HG03469 (cell line): ENCODE measurements around the gene ATP8B4.

Source experiments
- ATAC-seq: cut with Tn5 transposase; IDR thresholded peaks from one replicate; pipeline ENCODE4 v1.9.1; 2021; ENCODE audit warnings: mild to moderate bottlenecking, moderate library complexity, moderate number of reproducible peaks; ENCODE audit not compliant: unreplicated experiment

Gene ATP8B4

DNA sequence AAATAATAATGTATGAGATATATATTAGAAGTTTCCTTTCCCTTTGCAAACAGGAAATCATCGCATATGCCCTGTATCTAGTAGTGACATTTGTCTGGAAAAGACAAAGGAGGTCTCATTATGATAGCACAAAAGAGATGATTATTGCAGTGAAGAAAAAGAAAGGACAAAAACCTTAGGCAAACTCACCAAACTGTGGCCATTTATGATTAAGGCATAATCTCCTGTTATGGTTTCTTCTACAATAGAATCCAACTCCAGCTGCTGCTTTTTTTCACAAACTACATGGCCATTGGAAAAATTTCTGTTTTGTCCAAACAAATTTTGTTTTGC lies 218.2 kb downstream of the ATP8B4 start:
- ATAC-seq: no peak

DNA sequence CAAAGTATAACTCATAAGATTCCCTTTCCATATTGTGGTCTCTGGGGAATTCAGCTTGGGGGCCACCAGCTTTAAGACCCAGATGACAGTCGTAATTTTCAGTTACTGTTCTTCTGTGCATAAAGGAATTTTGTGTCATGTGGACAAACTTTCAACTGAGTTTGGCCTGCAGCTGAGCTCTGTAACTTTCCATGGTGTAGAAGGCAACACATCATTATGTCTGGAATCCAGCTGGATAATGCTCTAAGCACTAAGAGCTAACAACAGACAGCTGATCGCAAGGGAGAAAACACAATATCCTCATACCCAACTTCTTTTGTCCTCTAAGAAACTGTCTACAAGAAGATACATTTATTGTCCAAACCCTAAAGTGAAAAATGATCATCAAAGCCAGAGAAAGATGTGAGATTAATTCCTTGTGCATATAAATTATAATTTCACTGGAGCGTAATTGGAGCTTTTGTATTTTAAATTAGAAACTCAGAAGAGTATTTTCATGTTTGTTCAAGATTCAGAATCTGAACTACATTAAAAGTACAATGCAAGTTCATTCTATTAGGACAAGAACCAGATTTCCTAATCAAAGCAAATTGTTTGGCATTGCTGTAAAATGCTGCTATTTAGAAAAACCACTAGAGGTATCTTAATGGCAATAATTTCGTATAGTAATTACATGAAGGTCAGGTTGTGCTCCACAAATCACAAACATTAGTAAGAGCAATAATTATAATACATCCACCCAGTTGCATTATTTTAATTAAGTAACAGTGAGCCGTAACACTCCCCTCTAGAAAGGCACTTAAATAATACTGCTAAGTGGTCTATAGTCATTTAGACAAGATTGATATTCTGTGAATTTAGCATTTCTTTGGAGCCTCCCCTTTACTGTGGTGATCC lies 218.8 kb downstream of the ATP8B4 start:
- ATAC-seq: no peak

DNA sequence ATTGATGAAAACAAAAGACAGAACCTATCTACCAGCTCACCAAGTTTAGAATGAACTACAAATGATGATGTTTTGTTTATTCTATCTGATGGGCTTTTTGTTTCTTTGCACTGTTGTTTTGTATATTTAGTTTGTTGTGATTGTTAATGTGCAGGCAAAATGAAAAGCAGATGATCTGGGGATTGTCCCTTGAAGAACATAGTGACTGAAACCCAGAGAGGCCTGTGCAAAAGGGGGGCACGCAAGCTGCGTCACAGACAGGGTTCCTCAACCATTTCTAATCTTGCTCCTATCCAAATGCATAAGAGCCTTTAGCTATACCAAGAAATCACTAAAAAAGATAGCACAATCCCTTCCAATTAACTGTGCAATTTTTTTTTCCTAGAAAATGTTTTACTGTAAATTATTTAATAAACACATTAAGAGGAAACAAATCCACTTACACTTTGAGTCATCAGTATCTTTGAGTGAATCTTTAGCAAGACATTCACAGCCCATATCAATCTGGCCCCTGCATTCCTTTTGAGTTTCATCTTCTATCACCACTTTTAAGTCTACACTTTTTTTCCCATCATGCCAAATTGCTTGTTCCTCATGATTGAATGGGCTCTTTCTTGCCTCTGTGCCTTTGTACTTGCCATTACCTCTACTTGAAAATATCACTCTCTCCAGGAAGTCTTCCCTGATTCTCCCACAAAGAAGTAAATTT lies 220.3 kb downstream of the ATP8B4 start:
- no peak for ATAC-seq

DNA sequence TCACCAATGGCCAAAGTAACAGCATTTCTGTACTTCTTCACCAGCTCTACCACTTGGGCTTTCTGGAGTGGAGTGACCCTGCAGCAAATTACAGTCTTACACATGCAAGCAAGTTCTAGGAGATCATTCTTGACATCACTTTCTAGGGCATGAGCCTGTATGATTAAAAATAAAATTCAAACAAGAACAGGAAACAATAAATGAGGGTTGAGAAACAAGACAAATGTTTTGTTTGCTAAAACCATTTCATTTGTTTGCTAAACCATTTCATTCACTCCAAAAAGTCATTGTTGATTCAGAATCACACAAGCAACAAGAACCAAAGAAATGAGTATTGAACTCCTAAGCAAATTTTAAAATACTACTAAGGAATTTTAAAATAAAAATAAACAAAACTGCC lies 220.9 kb downstream of the ATP8B4 start:
- no peak for ATAC-seq

DNA sequence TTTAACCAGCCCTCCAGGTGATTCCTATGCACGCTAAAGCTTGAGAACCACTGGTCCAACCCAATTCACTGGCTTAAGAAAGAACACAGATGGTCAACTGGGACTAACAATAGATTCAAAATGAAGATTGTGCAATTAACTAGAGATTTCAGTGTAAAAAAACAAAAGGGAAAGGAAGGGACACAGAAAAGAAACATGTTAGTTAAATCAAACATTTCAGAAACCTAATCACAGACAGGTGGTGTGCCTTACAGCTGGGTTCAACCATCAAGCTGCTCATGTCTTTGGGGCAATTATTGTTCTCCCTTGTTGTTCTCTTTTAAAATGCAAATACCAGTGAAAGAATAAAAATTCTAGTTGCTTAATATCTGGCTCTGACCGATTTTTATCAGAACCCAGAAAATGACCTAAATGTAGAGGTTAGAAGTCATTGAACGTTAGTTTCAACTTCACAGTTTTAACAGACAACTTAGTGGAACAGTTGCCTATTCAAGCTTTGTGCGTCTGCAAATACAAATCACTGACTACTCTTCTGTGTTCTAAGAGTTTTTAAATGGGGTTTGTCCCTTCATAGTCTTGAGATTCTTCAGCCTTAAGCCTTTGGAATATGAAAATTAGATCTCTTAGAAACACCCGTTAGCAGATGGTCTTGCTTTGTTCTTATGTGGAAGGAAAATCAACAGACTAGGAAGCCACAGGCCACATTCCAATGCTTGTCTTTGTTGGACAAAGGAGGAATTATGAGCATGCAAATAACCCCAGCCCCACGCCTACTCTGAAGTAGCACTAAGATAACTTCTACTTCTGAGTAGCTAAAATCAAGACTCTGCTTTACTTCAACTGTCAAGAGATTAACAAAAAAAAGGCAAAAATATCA lies 223.4 kb downstream of the ATP8B4 start:
- ATAC-seq: no peak

DNA sequence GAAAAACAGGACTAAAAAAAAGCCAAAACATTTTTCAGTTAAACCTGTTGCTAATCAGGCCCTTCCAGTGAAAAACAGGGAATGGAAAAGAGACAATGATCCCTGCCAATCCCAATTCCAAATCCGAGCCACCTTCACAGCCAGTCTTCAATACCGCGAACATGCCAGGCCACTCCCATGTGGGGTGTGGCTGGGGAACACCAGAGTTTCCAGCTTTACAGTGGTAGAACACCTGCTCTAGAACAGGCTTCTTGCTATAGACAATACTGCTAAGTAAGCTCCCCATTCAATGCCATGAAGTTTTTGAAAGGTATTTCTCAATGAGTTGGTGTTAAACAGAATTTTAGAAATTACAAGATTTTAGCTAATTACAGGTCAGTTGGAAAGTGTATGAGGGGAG lies 228.3 kb downstream of the ATP8B4 start:
- ATAC-seq: no peak

DNA sequence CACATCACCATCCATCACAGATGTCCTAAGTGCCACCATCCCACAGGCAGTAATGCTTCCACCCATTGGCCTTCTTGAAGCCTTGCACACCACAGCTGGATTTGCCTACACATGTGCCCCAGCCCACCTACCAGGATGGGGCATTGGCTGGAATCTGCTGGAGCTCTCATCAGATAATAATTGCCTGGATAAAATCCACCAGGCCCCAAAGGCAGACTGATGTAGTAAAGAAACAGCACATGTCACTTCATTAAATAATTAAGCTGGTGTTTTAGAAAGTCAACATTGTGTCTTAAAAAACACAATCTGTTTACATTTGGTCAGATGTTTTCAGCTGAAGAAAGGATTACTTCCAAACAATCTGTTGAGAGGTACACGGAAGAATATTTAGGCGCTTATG lies 229.5 kb downstream of the ATP8B4 start:
- ATAC-seq: no peak

DNA sequence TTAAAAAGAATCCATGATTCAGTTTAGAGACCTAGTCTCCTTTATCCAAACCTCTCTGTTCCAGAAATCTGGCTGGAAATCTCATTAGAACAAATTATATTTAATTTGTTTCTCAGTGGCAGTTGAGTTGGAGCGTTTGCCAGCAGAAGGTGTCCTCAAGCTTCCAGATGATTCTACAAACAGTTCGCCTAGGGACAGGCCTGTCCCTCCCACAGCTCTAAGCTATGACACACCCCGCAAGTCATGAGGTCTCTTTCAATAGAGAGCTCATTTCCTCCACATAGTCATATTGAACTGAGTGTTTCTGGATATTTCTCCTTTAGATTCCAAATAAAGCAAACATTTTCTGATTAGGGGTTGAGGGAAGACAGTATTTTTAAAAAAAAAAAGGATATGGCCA lies 230.3 kb downstream of the ATP8B4 start:
- no peak for ATAC-seq

DNA sequence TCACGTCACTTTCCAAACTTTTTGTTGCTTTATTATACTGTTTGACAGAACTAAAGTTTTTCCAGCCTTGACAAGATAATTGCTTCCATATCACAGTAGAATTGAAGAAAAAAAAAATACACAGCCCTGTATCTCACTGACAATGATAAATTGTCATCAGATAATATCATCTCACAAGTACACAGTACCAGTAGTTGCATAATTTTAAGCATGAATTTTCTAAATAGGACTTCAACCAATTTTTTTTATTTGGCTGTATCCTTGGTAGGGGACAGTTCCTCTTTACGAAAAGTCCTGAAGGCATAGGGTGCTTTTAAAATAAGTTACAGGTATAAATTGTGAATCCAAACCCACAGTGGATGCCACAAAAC lies 230.7 kb downstream of the ATP8B4 start:
- ATAC-seq: no peak

DNA sequence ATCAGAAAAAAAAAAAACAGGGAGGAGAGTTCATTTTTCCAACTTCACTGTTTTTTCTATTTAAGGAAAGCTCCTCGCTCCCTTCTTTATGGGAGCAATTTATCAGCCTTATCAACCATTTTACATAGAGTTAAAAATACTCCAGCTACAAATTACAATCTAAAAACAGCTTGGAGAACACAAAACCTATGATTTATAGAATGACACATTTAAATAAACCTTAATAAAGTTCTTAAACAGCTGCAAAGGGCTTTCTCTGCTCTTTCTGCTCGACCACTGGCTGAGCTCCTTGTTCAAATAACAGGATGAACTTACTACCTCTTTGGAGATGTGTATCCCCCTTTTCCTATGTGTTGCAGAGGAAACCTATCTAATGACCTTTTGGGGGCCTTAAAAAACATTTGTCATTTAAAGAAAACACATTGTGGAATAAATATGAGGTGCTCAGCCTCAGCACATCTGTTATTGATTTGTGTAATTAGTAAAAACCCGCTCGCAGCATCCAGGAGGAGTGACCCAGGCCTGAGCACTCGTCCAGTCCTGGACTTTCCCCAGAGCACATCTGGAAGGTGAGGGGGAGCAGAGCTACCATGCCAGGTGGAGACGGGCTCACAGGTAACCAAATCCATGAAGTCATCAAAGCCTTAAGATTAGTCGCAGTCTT lies 231.2 kb downstream of the ATP8B4 start:
- ATAC-seq: no peak

DNA sequence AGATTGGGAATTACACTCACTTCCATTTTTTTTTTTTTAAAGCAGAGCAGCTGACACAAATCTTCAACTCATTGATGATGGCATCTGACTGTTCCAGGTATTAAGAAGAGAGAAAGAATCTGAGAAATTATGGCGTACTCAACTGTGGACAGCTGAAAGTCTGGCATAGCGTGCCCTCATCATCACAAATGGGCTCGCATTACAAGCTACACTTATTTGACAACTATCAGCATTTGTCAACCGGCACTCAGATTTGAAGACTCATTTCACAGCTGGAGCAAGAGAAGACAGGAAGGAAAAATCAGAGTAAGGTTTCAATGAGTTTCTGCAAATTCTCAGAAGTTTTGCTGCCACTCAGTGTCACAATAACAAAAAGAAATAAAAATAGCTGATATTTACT lies 235.9 kb downstream of the ATP8B4 start:
- no peak for ATAC-seq

DNA sequence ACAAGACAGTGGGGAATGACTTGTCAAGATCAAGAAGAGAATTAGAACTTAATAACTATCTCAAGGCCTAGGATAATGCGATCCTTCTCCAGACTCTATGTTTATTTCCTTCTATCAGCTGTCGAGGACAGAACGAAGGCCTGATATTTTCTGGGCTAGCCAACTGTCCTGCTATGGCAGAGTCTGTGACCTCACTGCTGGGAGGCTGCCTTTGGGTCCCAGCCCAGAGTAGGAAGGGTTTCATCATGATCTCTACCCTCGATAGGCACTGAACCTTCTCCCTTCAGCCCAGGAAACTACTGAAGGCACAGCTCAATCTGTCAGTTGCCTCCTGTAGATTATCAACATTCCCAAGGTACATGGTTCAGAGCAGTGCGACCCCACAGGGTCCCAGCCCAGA lies 237.2 kb downstream of the ATP8B4 start:
- ATAC-seq: no peak

DNA sequence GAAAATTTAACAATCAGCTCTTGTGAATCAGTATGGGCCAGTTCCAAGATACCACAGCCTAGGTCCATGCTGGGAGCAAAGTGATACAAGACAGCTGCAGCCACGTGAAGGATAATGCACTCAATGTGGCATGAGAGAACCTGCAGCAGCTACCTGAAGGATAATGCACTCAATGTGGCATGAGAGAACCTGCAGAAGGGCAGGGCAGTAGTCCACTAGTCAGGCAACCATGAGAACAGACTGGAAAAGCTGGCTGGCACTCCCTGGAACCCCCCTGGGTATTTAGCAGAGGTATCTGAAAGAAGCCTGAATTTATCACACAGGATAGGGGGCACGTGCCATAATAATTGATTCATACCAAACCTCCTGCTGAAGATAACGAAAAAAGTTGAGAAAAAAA lies 237.6 kb downstream of the ATP8B4 start:
- no peak for ATAC-seq

DNA sequence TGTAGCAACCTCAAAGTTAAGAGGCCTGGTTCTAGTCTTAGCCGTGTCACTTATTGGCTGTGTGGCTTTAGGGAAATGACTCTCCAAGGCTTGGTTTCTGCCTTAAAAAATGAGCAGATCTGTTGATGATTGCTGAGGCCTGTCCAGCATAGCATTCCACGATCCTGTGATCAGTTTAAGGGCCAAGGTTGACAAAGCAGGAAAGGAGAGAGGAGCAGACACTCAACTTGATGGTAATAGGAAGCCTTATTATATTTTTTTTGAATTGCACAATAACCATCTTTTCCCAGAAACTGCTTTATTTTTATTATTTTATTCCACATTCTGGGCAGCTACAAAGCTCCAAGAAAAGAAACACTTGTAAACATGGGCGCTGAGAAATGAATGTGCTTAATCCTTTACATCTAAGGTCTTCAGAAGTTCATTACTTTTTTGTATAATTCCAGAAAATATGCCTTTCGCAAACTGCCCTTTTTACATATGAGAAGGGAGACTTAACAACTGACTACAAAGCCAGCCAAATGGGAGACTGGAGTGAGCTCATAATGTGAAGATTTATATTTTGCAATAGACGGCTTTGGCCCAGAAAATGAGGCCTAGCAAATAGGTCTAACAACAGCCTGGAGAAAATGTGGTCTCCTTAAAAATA lies 241.0 kb downstream of the ATP8B4 start:
- no peak for ATAC-seq

DNA sequence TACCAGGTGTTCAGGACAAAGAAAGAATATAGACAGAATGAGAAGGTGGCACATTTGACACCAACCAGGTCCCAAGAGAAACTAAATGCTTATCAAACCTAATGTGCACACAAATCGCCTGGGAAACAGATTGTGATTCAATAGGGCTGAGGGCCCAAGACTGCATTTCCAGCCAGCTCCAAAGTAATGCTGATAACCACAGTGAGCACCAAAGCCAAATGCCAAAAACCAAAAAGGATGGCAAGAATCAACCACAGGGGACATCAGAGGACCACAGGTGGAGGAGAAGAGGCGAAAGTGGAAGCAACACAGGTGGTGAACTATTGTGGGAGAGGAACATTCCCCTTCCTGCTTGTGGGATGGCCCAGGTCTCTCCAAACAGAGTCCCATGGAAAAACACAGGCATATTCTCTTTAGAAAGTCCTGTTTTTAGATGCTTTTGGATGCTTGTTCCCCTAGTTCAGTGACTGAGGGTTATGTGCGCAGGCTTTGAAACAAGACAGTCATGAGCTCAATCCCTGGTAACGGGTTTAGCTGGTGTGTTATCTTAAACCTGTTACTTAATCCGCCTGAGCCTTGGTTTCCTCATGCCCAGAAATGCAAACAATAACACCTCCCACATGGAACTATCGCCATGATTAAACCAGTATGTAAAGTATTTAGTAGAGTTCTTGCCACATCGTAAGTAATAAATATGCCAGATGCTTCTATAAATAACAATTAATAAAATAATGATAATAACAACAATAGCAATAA lies 241.7 kb downstream of the ATP8B4 start:
- ATAC-seq: no peak

DNA sequence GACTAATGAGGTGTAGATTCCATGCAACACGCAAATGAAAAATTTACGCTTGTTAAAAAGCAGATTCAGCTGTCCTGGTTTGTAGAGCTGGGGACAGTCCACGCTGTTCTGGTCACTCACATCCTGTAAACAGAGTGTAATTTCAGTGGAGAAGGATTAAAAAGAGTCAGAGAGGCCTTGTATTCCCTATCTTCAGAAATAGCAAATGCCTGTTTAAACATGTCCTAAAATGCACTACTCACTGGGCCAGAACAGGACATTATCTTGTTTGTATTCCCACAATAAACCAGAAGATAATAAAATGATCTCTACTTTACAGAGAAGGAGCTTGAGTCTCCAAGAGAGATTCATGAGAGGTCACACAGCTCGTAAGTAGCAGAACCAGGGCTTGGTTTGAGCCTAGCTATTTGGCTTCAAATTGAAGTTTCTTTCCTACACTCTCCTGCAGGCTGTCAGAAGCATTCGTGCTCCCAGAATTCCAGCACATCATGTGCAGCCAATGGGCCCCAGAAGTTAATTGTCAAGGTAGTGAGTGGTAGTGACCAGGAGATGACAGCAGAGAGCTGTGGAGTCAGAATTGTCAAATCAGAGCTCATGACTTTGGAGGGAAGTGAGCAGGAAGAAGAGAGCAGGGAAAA lies 242.5 kb downstream of the ATP8B4 start:
- no peak for ATAC-seq

DNA sequence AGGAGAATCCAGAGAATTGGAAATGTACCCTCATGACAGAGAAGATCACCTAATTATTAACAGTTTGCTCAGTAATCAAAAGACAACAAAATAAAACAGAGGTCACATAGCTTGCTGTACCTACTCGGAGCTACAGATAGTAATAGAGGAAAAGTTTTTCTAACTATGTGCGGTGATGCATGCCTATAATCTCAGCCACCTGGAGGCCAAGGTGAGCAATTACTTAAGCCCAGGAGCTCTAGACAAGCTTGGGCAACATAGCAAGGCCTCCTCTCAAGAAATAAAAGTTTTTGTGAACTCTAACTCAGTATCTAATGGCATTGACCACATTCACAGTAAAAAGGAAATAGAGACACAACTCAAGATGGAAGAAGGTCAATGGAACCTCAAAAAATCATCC lies 243.6 kb downstream of the ATP8B4 start:
- ATAC-seq: peak; percentile 62

DNA sequence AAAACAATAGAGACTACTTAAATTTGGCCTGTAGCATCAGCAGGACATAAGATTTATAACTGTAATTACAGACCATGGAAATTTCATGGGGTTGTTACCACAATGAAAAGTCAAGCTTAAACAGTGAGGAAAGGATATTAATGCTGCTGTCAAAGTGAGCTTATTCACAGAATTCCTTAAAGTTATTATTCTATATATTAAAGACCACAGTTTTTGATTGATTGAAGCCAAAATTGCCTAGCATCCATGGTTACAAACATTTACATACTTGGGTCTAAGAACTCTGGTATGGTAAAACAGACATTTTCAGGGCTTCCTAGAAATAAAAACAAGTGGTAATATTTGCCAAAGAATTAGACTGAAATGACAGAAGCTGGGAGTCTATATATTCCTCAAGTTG lies 248.6 kb downstream of the ATP8B4 start:
- ATAC-seq: no peak

DNA sequence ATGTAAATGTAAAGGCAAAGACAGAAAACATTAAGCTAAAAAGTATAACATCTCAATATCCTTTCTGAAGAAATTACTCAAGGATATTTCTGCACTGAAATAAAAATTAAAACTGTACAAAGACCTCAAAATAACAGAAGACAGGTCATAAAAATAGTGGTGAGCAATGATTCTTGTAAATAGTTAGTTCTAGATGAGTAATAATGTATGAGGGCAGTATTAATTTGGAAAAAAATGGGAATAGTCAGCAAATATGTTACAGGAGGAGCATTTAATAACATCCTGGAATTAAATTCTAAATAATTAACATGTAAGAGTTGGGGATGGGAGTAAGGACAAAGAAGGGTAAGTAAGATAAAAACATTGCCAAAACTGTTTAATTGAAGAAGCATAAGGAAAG lies 250.7 kb downstream of the ATP8B4 start:
- no peak for ATAC-seq
